Stimulated activated CD8-positive, alpha-beta memory T cell treated with anti-CD3 and anti-CD28 coated beads, Interleukin-7, amount 100 ng/mL, for 48 hours (primary cell): ENCODE measurements around the gene CALY.

Experiments used
- DNase-seq, 2 donors: peaks; one replicate each; pipeline ENCODE4 v3.0.0-alpha.2; 2020; ENCODE audit warnings: low read depth in 1 of 2; ENCODE audit errors: extremely low read depth in 1 of 2

CALY gene

DNA sequence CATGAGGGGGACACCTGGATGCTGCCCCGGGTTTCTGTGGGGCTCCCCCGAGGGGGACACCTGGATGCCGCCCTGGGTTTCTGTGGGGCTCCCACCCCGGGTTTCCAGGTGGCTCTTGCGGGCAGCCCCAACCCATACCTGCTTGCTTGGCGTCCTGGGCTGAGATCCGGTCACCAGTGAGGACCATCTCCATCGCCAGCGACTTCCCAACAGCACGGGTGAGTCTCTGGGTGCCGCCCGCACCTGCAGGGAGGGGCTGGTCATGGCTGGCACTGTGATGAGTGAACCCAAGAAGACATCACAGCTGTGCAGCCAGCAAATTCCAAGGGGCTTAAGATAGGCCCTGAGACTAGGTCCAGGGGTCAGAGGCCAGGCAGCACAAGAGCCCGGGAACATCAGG is 30.1 kb upstream of the CALY start:
- DNase-seq, result no peak

DNA sequence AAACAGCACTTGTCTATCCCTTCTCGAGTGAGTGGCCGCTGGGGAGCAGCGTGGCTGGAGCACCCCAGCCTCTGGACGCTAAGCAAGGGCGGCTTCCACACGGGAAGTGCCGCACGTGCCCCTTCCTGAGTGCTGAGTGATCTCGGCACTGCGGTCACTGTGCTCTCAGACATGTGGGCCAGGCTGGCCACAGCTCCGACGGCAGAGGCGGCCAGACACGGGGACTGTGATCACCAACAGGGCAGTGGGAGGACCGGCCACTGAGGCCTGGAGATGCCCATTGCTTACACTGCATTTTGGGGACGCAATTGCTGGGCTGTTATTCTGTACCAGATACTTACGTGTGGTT is 29.4 kb upstream of the CALY start:
- DNase-seq, result no peak

DNA sequence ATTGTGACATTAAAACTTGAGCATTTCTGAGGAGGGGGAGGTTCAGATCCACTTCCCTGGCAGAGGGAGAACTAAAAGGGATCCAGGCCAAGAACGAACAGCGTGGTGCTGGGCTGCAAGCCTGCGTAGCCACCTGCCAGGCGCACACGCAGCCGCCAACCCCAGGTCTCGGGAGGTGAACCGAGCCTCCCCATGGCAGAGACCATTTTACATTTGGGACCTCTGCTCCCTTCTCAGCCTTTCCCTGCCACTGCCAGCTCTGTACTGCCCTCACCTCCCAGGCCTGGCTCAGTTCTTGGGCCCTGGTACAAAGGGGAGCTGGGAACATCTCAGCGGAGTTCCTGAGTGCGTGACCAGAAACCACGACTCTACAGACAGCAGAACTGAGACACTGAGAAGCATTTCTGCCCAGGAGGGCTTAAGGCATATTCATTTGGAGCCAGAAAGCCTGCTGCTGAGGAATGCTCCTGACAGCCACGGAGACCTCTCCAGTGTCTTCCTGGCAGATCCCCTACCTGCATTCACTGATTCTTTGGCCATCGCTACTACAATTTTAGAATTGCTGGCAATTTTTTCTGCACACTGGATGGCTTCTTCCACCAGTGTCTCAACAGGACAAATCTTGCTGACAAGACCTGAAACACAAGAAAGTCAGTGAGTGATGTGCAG is 28.9 kb upstream of the CALY start:
- DNase-seq, result no peak

DNA sequence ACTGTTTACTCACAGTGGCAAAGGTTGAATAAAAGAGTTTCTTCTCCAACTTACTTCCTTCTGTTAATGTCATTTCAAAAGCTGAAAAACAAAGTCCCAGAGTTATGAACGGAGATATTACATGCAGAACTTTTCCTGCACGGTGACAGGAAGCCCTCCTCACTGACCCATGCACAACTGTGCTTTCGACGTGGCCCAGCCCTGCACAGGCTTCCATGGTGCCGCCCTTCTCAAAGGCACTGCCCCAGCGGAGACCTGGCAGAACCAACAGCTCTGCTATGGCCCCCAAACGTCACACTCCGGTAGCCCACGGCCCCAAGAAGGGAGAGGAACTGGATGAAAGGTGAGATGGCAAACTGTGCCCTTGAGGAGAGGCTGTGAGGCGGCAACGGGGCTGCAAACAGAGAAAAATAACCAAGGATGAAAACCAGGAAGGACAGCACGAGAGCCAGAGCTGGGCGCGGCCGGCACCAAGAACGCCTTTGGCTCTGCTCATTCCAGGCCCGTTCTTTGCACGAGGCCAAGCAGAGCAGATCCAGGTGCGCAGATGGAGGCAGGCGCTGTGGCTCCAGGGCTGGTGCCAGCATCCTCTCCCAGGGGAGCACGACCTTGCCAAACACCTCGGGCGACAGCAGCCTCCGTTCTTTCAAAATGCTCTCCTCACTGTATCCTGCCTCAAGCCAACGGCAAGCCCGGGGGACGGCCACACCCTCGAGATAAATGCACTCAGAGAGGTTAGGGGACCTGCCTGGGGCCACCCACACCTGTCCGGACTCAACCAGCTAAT is 28.1 kb upstream of the CALY start:
- no peak for DNase-seq

DNA sequence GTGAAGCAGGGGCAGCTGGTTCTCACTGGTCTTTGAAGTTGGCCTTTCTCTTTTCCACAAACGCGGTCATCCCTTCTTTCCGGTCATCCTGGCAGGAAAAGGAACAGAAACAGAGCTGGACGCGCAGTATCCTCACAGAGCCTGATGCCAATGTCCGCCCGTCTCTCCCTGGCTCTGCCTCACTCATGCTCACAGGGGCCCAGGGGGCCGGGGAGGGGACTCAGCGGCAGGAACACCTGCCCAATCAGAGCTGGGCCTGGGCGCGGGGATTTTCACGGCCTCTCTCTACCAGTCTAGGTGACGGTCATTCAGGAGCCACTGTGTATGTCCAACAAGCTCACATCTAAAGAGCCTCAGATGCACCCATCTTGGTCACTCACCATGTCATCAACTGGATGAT is 26.1 kb upstream of the CALY start:
- DNase-seq, result no peak

DNA sequence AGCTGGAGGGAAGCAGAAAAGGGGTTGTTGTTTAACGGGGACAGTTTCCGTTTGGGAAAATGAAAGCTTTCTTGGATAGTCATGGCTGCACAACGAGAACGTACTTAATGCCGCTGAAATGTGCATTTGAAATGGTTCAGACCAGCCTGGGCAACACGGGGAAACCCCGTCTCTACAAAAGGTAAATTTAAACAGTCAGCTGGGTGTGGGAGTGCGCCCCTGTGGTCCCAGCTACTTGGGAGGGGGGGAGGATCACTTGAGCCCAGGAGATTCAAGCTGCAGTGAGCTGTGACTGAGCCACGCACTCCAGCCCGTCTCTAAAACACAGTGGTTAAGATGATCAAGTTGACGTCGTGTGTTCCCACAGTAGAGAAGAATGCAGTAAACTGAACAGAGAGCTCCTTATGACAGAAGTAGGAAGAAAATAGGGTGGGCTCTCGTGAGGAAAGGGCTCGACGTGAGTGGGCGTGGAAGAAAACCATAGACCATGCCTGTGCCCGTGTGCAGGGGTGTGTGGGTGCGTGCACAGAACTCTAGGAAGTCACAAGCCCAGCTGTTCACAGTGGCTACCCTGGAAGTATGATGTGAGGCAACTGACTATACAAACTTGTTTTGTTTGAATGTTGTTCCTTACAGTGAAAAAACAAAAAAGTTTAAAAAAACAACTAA is 25.2 kb upstream of the CALY start:
- DNase-seq, result no peak

DNA sequence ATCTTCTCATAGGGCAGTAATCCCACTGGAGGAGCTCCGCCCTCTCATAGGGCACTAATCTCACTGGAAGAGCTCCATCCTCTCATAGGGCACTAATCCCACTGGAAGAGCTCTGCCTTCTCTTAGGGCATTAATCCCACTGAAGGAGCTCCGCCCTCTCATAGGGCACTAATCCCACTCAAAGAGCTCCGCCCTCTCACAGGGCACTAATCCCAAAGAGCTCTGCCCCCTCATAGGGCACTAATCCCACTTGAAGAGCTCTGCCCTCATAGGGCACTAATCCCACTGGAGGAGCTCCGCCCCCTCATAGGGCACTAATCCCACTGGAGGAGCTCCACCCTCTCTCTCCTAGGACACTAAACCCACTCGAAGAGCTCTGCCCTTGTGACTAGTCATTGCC is 24.5 kb upstream of the CALY start:
- no peak for DNase-seq

DNA sequence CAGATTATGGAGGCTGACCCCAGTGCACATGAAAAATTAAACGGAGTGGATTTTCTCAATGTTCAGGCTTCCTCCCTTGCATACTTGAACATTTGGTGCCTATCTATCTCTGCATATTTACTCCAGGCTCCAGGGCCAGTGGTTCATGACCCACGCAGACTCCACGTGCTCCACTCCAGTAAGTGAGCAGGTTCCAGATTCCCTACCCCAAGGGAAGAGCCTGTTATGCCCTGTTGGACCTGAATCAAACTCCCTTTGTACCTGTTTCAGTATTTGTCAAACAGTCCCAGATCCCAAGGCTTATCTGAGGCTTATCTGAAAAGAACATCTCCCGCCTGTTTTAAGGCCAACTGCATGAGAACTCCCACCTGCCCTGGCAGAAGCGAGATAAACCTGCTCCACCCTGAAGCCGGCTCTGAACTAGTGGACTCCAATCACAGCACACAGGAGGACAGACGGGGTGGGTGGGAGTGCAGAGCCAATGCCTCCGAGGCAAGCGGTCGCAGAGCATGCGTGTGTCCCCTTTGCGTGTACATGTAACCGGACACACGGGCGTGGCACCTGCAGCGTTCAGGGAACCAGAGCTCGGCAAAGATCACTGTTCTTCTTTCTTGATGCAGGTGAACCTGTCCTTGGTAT is 23.4 kb upstream of the CALY start:
- no peak for DNase-seq

DNA sequence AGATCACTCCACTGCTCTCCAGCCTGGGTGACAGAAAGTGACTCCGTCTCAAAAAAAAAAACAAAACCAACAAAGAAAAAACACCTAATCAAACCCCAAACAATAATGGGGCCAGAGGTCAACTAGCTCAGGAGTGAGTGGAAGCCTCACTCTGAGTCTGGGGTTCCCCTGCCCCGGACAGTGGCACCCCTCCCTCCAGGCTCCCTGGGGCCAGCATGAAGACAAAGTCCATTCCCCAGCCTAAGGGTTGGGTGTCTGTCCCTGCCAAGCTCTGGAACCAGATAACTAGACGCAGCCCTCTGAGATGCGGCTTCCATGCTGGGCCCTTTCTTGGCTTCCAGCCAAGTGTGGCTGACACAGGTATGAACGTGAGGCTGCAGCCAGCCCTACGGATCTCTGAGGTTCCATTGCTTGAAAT is 22.9 kb upstream of the CALY start:
- no peak for DNase-seq

DNA sequence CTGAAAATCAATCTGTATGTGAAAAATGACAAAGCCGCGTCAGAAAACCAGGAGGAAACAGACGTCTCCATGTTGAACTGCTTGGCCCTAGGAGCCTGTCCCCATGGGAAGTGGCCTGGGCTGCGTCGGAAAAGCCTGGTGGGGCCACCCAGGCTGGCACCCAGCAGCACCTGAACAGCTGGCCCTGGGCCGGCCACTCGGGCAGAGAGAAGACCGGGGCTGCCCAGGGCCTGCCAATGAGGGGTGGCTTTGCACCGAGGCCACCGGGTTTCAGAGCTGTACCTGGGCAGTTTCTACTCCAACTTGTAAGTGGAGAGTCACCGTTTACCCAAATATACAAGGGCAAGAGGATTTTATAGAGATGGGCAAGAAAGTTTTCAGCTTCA is 22.2 kb upstream of the CALY start:
- no peak for DNase-seq

DNA sequence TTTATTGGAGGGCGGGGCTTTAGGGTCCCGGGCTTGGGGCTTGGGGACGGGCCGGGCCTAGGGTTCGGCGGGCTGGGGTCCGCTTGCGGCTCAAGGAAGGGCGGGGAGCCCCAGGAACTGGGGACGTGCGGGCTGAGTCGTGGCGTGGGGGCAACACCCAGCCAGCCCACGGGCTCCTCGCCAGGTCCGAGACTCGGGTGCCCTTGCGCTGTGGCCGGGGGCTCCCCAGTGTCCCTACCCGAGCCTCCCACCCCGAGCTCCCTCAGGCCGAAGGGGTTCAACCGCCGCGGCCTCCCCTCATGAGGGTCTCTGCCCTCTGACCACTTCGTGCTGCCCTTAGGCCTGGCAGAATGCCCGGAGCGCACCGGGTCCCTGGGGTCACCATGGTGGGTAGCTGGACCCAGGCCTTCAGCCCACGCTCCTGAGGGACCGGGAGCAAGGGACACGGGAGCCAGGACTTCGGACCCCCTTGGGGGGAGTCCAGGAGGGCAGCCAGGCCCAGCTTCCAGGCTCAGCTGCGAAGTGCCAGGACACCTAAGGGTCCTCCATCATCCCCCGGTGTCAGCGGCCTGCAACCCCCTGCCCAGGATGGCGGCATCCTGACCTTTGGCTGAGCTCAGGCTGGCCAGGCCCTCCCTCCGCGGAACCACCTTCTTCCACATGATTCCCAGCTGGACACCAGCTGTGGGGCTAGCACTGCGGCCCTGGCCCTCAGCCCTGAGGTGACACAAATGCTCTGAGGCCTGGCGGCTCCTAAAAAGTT is 21.6 kb upstream of the CALY start:
- no peak for DNase-seq

DNA sequence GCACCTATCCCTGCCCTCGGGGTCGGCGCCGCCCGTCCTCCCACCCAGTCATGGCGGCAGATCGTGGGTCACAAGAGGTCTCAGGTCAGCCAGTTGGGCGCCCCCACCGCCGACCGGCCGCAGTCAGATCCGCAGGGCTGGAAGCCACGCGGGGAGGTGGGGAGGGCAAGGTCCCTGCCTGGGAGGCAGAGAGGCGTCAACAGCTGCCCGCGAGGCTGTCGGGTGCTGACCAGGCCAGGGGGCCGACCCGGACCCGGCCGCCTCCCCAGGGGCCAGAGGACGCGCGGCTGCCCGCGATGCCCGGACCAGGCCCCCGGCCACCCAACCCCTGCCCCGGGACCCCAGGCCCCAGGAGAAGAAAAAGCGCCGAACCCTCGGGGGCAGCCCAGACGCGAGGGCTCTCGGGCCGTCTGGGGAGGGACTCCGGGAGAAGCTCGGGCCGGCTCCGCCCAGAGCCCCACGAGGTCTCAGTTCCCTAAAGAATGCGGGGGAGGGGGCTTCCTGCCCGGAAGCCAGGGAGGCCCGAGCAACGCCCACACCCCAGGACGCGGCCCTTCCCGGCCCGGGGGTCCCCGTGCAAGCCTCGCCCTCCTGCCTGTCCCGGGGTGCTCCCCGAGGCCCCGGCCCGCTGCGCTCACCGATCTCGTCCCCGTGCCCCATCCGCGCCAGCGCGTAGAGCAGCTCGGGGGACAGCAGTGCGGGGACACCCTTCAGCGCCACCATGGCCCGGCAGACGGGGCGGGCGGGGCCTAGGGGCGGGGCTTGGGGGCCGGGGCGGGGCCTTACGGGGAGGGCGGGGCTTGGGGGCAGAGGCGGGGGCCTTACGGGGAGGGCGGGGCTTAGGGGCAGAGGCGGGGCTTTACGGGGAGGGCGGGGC is 20.8 kb upstream of the CALY start, which contains the start of gene FUOM:
Gene FUOM (minus strand): TSS at position 735 of the 877 bp plus-strand sequence. CDS start 12 bp downstream, at position 723.
- peak; percentile 65 to 66 for DNase-seq

DNA sequence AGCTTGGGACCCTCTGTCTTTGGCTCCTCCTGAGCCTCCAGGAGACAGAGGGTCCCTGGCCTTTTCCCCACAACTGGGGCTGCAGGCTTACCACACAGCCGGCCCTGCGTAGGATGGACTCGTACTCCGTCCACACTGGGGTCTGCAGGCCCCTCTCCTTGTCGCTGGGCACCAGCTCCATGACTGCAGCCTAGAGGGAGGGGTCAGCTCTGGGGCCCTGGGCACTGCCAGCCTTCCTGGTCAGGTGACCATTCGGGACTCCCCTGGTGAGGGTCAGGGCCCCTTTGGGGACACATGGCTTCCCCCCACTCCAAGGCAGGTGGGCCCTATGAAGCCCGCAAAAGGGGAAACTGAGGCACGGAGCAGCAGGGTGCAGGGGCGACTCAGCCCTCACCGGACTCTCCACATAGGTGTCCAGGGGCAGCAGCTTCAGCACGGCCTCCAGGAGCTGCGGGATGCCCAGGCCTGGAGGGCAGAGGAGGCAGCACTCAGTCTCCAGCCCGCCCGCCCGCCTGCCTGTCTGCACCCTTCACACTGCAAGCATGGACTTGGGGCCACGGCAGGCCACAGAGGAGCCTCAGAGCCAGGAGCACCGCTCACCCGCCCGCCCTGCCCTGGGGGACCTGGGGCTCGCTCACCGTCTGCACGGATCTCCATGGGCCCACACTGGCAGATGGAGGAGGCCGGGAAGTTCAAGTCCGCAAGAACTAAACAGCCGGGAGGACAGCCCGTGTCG is 20.0 kb upstream of the CALY start:
- no peak for DNase-seq

DNA sequence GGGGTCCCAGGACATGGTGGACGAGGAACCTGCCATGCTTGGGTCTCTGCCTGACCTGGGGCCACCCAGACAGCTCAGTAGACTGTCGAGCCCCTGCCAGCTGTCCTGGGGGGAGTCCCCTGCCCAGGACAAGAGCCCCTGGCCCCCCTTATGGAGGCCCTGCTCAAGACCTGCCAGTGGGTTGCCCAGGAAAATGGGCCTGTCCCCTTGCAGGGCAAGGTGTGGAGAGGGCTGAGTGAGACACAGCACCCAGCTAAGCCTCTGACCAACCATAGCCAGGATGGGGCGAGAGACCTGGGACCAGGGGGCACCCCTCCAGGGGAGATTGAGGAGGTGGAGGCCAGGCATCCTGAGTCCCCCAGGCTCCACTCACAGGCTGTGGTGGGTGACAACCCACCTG is 19.3 kb upstream of the CALY start:
- no peak for DNase-seq

DNA sequence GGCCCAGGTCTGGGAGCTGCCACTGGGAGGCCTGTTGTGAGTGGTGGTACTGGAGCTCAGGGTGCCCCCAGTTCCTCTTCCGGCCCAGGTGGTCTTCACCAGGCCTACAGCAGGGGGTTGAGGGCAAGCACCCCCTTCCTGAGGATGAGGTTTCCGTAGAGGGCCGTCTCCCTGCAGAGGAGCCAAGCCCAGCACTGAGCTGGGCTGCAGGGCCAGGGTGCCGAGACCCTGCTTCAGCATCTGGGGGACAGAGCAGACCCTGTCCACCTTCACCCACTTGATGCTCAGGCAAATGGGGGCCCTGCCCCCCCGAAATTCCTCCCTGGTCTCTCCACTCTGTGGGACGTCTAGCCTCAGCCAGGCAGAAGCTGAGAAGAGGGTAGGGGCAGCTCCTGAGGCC is 18.6 kb upstream of the CALY start:
- DNase-seq, result no peak

DNA sequence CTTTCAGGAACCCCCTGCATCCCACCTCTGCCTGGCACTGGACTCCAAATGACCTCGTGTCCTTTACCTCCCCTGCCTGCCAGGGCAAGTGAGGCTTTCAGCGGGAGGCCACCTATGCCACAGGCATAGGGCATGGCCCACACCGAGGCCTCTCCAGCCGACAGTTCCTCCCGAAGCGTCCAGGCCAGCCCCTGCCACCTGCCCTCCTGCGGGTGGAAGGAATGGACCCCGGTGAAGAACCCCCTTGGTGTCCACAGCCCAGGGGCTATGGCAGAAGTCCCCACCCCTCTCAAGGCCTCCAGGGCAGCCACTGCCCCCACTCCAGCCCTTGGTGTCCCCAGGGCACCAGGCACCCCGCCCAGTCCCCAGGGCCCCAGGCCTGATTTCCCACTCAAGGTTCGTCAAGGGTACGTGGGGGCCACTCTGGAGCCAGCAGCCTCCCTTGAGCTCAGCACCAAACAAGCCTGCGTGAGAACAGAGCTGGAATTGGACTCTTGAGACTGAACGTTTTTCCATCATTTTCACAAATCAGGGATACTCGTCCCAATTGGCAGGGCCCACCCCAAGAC is 18.1 kb upstream of the CALY start:
- no peak for DNase-seq

DNA sequence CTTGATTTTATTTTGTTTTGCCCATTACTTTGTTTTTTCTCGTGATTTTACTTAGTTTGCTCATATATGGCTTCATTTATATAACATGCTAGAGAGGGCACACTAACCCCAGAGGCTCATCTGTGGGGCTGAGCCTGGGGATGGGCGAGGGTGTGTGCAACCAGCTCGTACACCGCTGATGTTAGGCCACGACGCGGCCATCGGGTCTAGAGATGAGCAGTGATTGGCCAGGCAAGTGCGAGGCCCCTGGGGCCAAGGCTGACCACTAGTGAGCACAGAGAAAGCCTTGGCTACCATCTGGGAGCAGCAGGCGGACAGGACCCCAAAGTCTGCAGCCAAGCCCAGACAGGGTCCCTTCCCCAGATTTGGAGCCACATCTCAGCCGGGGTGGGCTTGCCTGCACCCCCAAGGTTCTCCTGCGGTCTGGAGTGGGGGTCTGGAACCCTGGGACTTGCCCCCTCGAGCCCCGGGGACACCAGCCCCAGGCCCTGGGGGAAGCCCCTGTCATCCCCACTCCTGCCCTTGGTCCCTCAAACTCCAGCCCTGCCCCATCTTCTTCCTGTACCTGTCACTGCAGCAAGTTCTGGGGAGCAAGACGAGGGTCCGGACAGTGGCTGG is 17.4 kb upstream of the CALY start:
- DNase-seq, result no peak

DNA sequence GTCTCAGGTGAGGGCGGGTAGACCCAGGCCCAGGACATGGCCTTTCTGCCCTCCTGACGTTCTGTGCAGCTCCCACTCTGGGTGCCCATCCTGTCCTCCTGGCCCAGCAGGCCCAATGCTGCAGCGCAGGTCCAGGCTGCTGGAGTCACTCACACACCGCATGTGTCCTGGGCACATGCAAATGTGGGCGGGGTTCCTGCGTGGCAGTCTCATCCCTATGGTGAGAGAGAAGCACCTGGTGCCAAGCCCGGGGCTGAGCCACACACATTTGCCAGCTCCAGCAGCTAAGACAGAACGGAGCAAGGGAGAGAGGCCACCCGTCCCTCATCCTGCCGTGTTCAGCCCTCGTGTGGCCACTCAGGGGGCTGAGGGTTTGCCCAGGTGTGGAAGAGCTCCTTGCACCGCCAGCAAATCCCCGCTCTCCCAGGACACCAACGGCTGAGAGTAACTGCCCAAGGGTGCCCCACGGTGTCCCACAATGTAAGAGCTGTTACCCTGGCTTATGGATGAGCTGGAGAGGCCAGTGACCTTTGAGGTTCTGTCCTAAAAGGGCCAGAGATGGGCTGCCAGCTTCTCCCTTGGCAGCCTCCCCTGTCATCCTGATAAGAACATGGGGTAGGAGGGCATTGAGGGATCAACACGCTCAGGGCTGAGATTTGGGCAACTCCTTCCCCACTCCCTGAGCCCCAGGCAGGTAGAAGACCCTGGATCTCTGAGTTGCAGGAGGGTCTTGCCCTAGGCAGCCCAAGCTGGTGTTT is 16.7 kb upstream of the CALY start:
- no peak for DNase-seq
